ENCODE measurements around the gene SNX14.

Gene SNX14

DNA sequence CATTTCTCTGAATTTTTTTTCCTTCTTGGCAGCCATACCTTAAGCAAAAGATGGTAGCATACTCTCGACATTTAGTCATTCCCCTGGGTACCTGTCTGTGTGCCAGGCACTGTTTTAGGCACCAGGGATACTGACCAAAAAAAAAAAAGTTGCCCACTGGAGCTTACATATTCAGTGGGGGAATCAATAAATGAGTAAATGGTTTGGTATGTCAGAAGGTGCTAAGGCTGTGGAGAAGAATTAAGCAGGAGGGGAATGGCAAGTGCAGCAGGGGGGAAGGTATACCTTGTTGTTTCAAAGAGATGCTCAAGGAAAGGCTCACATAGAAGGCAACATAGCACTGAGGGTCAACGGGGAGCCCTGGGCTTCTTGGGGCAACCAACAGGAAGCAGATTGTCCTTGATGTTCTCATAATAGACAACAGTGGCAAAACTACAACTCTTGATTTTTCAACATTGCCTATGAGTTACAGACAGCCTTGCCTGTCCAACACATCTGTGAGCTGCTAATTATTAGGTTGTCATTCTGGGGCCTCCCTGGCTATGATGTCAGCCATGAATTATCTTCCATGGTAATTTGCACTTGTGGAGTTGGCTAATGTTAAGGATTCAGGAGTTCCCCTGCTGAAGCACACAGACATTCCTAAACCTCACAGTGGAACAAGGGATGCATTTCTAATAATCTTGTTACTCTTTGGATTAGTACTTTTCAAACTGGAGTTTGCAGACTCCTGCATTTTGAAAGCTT, 124.2 kb downstream of the SNX14 start:
- in situ Hi-C loops (cut with HindIII; ENCODE audit: low sequenced_read_pairs): no loop called here

DNA sequence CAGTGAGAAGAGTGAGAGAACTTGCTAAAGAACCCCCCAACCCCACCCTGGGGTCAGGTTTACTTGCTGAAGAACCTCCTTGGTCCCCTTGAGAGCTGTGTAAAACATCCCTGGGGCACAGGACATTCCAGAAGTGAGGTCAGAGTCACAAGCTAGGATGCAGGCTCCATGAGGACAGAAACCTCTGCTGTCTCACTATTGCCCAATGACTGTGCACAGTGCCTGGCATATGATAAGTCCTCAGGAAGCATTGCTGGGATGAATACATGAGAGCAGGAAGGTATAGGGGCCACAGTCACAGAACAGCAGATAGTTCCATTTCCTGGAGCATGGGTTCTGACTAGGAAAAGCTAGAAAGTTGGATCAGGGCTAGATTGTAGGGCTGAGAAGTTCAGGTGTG, 125.3 kb downstream of the SNX14 start:
- in situ Hi-C loops (cut with HindIII; ENCODE audit: low sequenced_read_pairs): no loop called here

DNA sequence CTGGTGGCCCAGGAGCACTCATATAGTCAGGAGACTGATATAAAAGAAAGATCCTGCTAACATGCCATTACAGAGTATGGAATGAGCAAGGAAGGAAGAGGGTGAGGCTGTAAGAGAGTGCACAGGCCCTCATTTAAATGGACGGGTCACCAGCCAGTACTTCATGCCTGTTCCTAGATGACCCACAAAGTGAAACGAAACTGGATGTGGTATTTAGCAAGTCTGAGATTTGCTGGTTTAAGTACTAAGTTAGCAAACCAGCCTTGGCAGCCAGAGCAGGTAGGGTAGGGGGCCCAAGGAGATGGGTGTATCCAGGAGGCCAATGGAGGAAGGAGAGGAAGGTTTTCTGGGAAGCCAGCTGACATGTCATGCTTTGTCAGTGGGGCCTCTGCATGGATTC, 127.9 kb downstream of the SNX14 start:
- in situ Hi-C loops (cut with HindIII; ENCODE audit: low sequenced_read_pairs): no loop called here

DNA sequence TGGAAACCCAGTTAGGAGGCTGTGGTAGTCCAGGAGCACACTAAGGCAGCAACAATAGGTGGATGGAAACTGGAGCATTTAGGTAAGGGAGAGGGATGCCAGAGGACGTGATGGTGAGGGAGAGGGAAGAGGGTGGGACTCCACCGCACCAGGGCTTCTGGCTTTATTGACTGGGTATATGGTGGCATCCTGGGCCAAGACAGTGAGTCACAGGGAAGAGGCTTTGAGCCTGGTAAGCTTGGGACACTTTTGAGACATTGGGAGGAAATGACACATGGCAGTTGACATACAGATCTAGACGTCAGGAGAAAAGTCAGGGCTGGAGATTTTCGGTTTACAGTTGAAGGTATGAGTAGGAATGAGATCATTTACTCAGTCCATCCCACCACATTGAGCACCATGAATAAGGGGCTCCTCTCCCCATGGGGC, 128.9 kb downstream of the SNX14 start:
- in situ Hi-C loops (cut with HindIII; ENCODE audit: low sequenced_read_pairs): no loop called here

DNA sequence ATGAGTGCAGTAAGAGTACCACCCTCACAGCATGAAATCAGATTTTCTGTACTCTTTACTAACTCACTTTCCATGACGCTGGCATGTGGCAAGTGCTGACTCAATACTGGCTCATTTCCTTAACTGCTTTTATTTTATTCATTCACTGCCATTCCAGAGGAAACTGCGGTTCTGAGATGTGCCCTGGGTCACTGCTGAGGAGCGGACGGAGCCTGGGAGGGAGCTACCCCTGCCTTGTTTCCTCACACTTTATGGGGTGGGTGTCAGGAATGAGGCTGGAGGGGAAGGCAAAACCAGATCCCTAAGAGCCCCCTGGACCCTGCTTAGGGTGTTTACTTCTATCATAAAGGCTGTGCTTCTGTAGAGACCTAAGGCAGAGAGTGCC, 129.4 kb downstream of the SNX14 start:
- in situ Hi-C loops (cut with HindIII; ENCODE audit: low sequenced_read_pairs): no loop called here

DNA sequence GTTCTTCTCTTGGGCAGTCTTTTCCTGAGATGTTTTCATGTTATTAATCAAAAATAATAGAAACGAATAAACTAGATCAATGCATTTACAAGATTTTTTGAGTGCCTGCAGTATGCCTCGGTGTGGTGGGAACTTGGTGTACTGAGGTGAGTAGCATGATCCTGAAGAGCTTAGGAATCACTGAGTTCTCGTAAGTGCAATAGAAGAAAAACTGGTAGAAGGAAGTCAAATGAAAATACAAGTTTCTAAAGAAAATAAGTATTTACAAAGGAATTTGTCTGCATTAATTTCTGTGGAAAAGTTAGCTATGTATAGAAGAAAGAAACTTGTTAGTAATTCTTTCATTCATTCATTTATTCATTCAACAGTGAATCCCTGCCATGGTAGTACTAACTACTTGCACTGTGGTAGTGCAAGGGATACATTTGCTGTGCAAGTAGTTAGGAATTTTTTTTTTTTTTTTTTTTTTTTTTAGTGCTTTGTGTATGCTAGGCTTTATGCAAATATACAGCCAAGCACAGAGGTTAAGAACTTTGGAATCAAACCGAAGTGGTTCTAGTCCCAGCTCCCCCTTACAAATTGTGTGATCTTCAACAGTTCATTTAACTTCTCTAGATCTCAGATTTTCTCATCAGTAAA, 129.9 kb downstream of the SNX14 start:
- in situ Hi-C loops (cut with HindIII; ENCODE audit: low sequenced_read_pairs): no loop called here

DNA sequence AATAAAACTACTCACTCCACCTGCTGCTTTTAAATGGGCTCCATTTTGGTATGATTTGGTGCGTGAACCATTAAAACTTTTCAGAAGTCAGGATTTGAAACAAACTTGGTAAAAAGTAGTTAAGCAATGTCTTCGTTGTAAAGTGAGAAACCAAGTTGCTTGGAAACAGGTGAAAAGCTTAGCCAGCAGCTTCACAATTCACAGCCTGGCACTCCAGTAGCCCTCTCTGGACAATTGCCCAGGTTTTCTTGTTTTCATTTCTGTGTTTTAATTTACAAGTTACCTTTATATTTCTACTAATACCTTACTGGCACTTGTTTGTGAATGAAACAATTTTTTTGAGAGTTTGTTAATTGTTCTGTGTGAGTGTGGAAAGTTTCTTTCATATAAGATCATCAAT, 131.0 kb downstream of the SNX14 start:
- in situ Hi-C loops (cut with HindIII; ENCODE audit: low sequenced_read_pairs): no loop called here

DNA sequence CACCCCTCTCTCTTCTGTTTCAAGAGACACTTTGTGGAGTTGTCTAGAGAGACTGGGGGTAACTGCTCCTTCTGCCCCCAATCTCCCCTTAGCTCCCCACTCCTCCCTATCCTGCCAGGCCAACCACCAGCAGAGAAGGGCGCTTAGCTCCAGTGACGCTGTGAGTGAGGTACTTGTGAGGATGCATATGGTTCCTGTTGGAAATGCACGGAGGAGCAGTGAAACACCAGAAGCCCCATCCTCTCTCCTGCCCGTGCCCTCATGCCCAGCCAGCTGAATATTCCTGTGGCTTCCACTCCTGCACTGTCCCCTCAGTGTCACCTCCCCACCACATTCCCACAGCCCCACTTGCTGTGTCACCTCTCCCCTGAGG, 131.9 kb downstream of the SNX14 start:
- in situ Hi-C loops (cut with HindIII; ENCODE audit: low sequenced_read_pairs): no loop called here

DNA sequence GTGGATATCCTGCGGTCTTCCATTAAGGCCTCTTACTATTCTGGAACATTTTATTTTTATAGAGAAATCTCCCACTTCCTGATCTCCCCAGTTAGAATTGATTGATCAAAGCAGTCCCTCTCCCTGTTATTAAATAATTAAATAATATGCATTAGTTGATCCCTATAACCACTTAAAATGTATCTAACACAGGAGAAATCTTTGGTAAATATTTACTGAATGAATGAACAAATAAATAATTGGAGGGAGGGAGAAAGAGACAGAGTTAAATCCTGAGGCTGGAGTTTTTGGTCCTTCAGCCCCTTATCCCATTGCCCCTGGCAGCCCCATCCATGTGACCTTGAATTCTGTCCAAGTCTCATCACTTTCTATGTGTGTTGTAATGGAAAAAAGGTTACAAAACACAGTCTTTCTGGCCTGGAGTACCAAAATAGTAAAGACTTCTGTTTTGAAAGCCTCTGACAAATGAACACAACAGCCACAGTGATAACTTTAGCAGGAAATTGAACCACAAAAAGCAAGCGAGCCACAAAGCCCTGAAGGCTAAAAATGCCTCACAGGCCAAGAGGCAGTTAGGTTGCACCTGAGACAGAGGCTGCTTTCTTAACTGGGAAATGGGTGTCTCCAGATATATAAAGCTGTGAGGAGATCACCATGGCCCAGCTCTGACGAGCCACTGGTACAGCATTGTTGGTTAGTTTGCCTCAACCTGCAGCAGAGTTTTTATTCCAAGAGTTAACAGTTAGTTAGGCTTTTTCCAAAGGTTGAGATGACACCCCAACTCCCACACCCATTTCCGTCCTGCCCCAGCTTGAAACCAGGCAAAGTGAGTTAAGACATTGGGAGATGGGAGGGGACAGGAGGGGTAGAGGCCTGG, 132.5 kb downstream of the SNX14 start:
- in situ Hi-C loops (cut with HindIII; ENCODE audit: low sequenced_read_pairs): no loop called here

DNA sequence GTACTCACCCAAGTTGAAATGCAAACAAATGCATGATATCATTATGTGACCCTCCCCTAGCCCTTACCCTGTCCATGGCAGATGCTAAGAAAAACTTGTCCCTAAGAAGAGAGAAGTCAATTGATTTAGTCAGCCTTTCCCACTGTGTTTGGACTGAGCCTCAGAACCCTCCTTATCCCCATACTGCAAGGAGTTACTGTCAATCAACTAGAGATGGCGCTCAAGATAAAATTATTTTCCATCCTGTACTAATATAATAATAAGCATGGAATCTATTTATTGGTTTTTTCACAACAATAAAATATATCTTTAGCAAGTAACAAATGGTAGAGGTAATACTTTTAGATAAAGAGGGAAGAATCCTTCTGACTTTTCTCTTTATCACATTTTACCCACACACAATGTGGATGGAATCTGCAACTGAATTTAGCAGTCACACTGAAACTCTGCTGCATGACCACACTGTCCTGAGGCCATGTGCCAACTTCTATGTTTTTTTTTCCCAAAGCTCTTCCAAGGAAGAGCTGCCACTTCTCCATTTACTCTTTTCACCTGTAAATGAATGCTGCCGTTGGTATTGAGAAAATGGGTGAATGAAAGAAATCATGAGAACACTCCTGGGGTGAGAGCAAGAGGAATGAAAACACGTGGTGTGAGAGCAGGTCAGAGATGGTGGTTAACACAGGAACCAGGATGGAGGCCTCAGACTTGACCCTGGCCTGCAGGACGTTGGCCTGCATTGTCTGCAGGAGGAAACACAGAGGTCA, 133.3 kb downstream of the SNX14 start:
- in situ Hi-C loops (cut with HindIII; ENCODE audit: low sequenced_read_pairs): no loop called here

DNA sequence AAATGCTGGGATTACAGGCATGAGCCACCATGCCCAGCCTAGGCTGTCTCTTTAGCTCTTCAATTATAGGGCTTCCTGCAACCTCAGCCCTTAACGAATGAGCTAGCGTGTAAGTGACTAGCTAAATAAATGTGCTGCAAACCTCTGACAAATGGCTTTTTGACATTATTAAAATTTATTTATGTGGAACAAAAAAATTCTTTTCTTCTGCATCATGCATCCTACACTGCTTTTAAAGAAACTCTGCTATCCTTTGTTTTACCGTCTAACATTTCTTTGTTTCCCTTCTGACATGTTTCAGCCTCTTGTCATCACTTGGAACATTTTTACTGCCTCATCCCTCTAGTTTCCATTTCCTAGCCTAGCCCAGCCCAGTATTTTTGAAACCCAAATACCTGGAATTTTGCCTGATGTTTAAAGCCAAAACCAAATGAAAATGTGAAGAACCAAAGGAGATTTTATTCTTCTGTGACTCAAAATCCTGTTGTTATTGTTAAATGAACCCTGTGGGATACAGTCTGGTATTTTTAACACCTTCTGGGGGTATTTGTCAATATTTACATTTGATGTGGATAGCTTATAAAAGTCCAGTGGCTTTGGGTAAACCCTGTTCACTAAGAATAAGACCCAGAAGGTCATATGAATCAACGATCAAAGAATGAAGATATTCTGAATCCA, 134.3 kb downstream of the SNX14 start:
- in situ Hi-C loops (cut with HindIII; ENCODE audit: low sequenced_read_pairs): no loop called here

DNA sequence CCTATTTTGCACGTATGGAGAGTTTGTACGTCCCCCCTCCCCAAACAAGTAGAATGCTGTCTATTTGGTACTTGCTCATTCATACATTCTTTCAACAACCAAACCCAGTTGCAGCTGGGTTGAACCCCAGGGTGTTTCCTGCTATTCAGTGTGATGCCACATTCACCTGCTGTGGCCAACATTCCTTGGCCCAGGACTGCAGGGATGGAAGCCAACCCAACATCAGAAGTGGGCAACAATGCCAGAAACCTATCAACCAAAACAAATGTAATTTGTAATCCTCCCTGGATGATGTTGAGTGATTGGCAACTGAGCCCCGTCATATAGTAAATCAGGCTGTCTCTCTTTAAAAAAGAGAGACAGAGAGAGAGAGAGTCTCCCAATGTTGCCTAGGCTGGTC, 134.9 kb downstream of the SNX14 start:
- in situ Hi-C loops (cut with HindIII; ENCODE audit: low sequenced_read_pairs): no loop called here

DNA sequence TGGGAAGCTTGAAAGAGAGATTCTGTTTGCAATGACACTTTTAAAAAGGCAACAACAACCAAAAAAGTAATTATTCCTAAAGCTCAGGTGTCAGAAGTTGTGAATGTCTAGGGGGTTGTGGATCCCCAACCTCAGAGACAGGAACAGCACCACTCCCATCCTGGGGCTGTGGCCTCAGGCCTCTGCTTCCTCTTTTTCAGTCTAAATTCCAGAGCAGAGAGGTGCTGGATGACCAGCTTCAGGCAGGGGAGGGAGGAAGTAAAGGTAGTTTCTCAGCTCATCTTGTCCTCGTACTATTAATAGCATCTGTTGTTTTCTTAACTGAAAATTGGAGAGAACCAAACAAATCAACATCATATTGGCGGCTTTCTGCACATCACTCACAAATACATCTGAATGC, 135.5 kb downstream of the SNX14 start:
- in situ Hi-C loops (cut with HindIII; ENCODE audit: low sequenced_read_pairs): no loop called here

DNA sequence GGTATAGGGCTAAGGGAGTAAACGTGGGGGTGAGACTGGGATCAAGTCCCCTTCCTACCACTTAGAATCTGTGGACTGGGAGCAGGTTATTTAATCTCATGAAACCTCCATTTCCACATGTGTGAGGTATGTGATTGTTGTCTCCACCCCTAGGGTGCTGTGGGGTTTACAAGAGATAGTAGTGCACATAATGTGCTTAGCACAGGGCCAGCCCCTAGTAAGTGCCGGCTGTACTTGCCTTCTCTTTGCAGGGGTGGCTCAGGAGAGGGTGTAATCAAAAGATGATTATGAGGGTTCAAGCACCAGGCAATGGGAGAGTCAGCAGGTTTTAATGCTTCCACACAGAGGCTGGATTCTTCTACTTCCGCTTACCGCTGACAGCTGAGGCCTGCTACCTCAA, 136.9 kb downstream of the SNX14 start:
- in situ Hi-C loops (cut with HindIII; ENCODE audit: low sequenced_read_pairs): no loop called here
